HEK293T (cell line): ENCODE measurements around the gene EXOSC9.
"Not testable (repeated sequence)": the region's sequence is repeated elsewhere in the genome, so short reads cannot be mapped to it uniquely, and the experiment has no call there.

Experiments
- CTCF ChIA-PET: fragments of 350-600 bp; formaldehyde crosslinking; extraction: SDS; loops from one replicate; lab custom pipeline; 2021; ENCODE audit warnings: antibody characterized with exemption, inconsistent platforms; lab: Yijun Ruan, JAX
- POLR2A ChIA-PET: fragments of 350-600 bp; formaldehyde crosslinking; extraction: SDS; loops from one replicate; lab custom pipeline; 2020; ENCODE audit warnings: antibody characterized with exemption, inconsistent platforms; lab: Yijun Ruan, JAX
- DNase-seq: peaks from one replicate; pipeline ENCODE4 v3.0.0; 2012; ENCODE audit warnings: mixed read lengths; ENCODE audit errors: extremely low spot score
- ARNT ChIP-seq: fragments of 450-650 bp; IDR thresholded peaks from 2 replicates; pipeline ENCODE4 v1.6.1; 2017; ENCODE audit warnings: mild to moderate bottlenecking
- BHLHE40 ChIP-seq: fragments of 450-650 bp; IDR thresholded peaks from 2 replicates; pipeline ENCODE4 v1.6.1; 2016; ENCODE audit warnings: mild to moderate bottlenecking, moderate library complexity, borderline replicate concordance
- CTBP1 ChIP-seq: fragments of 450-650 bp; IDR thresholded peaks from 2 replicates; pipeline ENCODE4 v1.6.1; 2016; ENCODE audit warnings: borderline replicate concordance
- ELF4 ChIP-seq: fragments of 450-650 bp; IDR thresholded peaks from 2 replicates; pipeline ENCODE4 v1.6.1; 2017; ENCODE audit warnings: antibody characterized with exemption
- FOXA1 ChIP-seq: fragments of 450-650 bp; IDR thresholded peaks from 2 replicates; pipeline ENCODE4 v1.6.1; 2016; ENCODE audit warnings: mild to moderate bottlenecking
- FOXK2 ChIP-seq: fragments of 450-650 bp; IDR thresholded peaks from 2 replicates; pipeline ENCODE4 v1.6.1; 2016; ENCODE audit warnings: mild to moderate bottlenecking
- FOXM1 ChIP-seq: fragments of 450-650 bp; IDR thresholded peaks from 2 replicates; pipeline ENCODE4 v1.6.1; 2017; ENCODE audit warnings: mild to moderate bottlenecking, borderline replicate concordance
- HDGF ChIP-seq: fragments of 450-650 bp; IDR thresholded peaks from 2 replicates; pipeline ENCODE4 v1.6.1; 2017; ENCODE audit warnings: antibody characterized with exemption, borderline replicate concordance
- L3MBTL2 ChIP-seq: fragments of 450-650 bp; conservative IDR thresholded peaks from 2 replicates; pipeline ENCODE4 v1.6.1; 2016; ENCODE audit warnings: mild to moderate bottlenecking
- LEF1 ChIP-seq: fragments of 450-650 bp; IDR thresholded peaks from 2 replicates; pipeline ENCODE4 v1.6.1; 2017; ENCODE audit warnings: mild to moderate bottlenecking, borderline replicate concordance
- NFRKB ChIP-seq: fragments of 450-650 bp; IDR thresholded peaks from 2 replicates; pipeline ENCODE4 v1.6.1; 2016; ENCODE audit warnings: mild to moderate bottlenecking, moderate library complexity
- PKNOX1 ChIP-seq: fragments of 450-650 bp; IDR thresholded peaks from 2 replicates; pipeline ENCODE4 v1.6.1; 2016
- SP1 ChIP-seq: fragments of 450-650 bp; IDR thresholded peaks from 2 replicates; pipeline ENCODE4 v1.6.1; 2017
- SUZ12 ChIP-seq: fragments of 450-650 bp; IDR thresholded peaks from 2 replicates; pipeline ENCODE4 v1.6.1; 2016; ENCODE audit warnings: mild to moderate bottlenecking
- TARDBP ChIP-seq: fragments of 450-650 bp; IDR thresholded peaks from 2 replicates; pipeline ENCODE4 v1.6.1; 2016
- ZNF384 ChIP-seq: fragments of 450-650 bp; IDR thresholded peaks from 2 replicates; pipeline ENCODE4 v1.6.1; 2016

EXOSC9 gene

GRCh38 chr4:121800961-121801714 lies at the start of gene EXOSC9:
TSS of gene EXOSC9 (plus strand) at chr4:121801323. CDS start at chr4:121801425, 102 bp downstream.
- DNase-seq: peak; percentile 94
- ChIA-PET CTCF (no interaction called here), POLR2A (interaction anchor here (0.8 to 1.8 kb wide), 12 partner anchors 9 to 113 kb away, joined by 3 to 8 read pairs (median 4); partner anchors contain the start of genes BBS7, CCNA2 and SMIM43)
- TF ChIP-seq HDGF (no peak), LEF1 (no peak), ZNF384 (no peak), FOXM1 (no peak), NFRKB (peak; percentile 59; the same call in 1 of the 2 replicates), FOXK2 (no peak), L3MBTL2 (peak; percentile 95), SUZ12 (no peak), BHLHE40 (no peak), FOXA1 (no peak), PKNOX1 (no peak), SP1 (no peak), ARNT (no peak), CTBP1 (no peak), TARDBP (no peak), ELF4 (peak; percentile 60)

DNA sequence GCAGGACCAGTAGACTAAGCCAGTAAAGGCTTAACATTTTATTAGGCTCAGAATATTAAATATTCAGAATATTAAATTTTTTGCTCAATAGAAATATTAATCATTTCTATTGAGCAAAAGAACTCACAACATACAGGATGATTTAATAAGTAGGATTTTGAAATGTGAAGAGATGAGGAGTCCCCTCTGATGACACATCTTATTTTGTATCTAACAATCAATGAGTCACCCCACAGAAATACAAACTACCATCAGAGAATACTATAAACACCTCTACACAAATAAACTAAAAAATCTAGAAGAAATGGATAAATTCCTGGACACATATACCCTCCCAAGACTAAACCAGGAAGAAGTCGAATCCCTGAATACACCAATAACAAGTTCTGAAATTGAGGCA lies 49.0 kb upstream of the EXOSC9 start:
- POLR2A ChIA-PET, DNase-seq, CTCF ChIA-PET: not testable (repeated sequence)

- ChIA-PET POLR2A (no interaction called here), CTCF (no interaction called here)
- DNase-seq: no peak
- TF ChIP-seq FOXA1 (no peak), TARDBP (no peak), PKNOX1 (no peak), FOXM1 (no peak), L3MBTL2 (no peak), SP1 (no peak), ZNF384 (no peak), LEF1 (no peak), ELF4 (no peak), SUZ12 (no peak), FOXK2 (no peak), CTBP1 (no peak), ARNT (no peak), NFRKB (no peak), HDGF (no peak), BHLHE40 (no peak)
Measured at GRCh38 chr4:121758925-121759568, 42.1 kb upstream of the EXOSC9 start.

GRCh38 chr4:121760205-121760604 lies 40.9 kb upstream of the EXOSC9 start:
- CTCF ChIA-PET: no interaction called here
- TF ChIP-seq FOXK2 (no peak), PKNOX1 (no peak), SUZ12 (no peak), TARDBP (no peak), BHLHE40 (no peak), LEF1 (no peak), ELF4 (no peak)
- no peak for DNase-seq
- POLR2A ChIA-PET: no interaction called here

GRCh38 chr4:121764303-121764701 lies 36.8 kb upstream of the EXOSC9 start:
- TF ChIP-seq PKNOX1 (no peak), HDGF (no peak), L3MBTL2 (no peak), CTBP1 (no peak), FOXA1 (no peak), NFRKB (no peak), SUZ12 (no peak), FOXK2 (no peak), SP1 (no peak), BHLHE40 (no peak), ZNF384 (no peak), LEF1 (no peak), TARDBP (no peak), FOXM1 (no peak), ARNT (no peak), ELF4 (no peak)

More at GRCh38 chr4:121764303-121764701, 36.8 kb upstream of the EXOSC9 start:
- DNase-seq: no peak
- CTCF ChIA-PET: no interaction called here
- POLR2A ChIA-PET: interaction anchor here (1.2 to 2.2 kb wide), 2 partner anchors 37 to 68 kb away, joined by 3 to 8 read pairs; partner anchors contain the start of genes ANXA5 and EXOSC9
